ENCODE results near the gene PPP1R8.
A peak's percentile ranks its signal among the peaks of the same experiment; 100 is the strongest.
"Not testable (repeated sequence)": the region's sequence is repeated elsewhere in the genome, so short reads cannot be mapped to it uniquely, and the experiment has no call there.

The PPP1R8 gene

DNA sequence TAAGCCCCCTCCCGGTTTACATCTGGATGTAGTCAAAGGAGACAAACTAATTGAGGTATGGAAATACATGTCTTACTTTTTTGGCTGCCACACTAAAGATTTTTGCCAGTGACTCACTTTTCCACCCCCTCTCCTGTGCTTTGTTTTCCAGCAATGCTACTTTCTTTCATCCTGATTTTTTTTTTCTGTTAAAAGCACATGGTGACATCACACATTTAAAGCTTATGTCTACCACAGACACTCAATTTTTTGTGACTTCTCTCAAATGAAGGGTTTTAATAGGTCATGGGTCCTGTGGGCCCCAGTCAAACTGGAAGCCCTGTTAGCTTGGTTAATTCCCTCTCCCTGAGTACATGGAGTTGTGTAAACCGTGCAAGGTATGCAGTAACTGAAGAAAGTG is 2.2 kb downstream of the PPP1R8 start:
- DNase-seq, result no peak
- ATAC-seq, result no peak

DNA sequence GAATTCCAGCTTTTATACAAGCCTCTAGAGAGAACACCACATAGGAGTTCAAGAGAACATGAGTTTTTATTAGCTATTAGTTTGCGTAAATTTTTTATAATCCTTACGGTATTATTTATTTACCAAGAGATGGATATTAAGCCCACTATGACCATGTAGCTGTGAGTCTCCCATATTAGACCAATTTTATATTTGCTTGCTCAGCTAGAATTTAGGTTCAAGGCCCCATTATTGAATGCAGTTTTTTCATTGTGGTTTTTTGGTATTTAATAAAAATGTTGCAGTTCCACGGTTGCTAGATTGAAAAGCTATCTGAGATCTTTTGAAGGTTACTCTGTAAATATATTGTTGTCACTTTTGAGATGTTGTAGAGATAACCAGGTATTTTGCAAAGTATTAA is 2.9 kb downstream of the PPP1R8 start:
- no peak for DNase-seq
- no peak for ATAC-seq

DNA sequence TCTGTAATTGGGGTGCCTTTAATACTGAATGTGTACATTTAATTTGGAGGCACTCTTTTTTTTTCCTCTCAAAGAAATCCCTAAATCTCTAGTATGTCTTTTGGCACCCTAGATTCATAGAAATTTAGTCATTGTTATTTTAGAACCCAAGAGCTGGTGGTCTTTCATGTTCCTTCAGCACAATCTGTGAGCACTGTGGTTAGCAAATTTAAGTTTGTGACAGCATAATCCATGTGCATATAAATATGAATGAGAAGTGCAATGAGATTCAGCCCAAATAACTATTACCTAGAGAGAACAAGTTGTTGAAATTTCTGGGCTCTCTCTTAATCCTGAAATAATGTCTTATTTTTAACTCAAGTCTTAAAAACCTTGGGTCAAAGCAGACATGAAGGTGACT is 4.5 kb downstream of the PPP1R8 start:
- no peak for ATAC-seq
- DNase-seq, result no peak

DNA sequence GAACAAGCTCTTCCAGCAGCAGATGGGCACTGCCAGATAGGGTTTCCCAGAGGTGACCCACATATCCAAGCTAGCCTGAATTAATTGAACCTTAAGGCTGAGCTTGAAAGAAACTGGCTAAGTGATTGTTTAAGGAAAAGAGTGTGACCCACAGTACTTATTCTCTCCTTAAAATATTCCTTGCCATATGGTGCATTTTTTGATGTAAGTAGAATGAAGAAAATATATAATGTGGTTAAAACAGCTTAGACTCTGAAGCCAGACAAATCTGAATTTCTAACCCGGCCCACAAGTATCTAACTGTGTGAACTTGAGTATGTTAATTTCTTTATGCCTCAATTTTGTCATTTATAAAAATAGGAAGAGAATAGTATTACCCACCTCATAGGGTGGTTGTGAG is 4.9 kb downstream of the PPP1R8 start:
- no peak for DNase-seq

DNA sequence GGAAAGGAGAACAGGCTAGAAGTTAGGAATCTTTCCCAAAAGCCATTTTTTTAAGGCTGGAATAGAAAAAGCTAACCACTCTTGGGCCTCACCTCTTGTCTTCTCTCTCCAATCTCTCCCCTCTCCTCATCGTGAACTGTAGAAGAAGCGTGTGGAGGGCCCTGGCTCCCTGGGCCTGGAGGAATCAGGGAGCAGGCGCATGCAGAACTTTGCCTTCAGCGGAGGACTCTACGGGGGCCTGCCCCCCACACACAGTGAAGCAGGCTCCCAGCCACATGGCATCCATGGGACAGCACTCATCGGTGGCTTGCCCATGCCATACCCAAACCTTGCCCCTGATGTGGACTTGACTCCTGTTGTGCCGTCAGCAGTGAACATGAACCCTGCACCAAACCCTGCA is 19.4 kb downstream of the PPP1R8 start:
- no peak for ATAC-seq
- DNase-seq, result no peak

More for the DNA sequence above, 4.9 kb downstream of the PPP1R8 start:
- no peak for ATAC-seq

DNA sequence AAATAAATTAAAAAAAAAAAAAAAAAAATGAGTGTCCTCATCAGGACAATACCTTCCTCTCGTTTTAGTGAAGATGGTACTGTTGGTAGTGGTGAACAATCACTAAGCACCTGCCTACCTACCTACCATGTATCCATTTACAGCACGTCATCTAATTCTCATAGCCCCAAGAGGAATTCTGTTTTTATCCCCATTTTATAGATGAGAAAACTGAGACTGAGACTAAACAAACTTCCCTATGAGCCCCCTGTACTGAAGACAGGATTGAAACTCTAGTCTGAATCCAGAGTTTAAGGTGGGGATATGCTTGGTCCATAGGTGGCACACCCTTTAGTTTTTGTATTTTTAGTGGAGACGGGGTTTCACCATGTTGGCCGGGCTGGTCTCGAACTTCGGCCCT is 24.5 kb downstream of the PPP1R8 start:
- DNase-seq, result no peak

DNA sequence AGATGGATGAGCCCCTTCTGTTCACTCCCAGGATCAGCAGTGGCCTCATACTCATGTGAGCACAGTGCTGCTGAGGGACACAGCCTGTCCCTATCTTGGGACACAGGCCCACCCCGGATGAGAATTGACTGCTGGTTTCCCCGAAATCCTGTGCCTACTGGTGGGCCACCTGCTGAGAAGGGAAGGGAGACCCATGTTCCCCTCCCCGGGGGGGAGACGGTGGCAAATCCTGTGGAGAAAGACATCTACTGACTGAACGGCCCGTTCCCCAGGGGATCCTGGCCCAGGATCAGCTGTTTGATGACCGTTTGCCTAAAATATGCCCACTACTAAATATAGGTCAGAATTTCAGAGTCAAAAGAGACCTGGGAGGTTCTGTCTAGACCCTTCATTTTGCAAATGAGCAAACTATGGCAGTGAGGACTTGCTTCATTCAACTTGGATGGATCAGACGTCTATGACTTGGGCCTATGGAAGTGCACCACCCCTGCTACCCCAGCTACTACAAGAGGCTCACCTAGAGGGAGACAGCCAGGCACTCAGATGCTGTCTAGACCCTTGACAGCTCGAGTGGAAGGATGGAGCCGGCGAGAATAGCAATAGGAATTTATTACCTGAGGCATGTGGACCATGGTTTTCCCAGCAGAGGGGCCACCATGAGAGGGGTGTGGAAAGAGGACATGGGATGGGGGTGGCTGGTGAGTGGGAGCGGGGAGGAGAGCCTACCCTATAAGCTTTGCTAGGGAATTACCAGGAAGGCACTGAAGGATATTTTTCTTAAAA is 26.2 kb downstream of the PPP1R8 start:
- DNase-seq (no peak), ATAC-seq (no peak)

More for the DNA sequence above, 24.5 kb downstream of the PPP1R8 start:
- no peak for ATAC-seq

DNA sequence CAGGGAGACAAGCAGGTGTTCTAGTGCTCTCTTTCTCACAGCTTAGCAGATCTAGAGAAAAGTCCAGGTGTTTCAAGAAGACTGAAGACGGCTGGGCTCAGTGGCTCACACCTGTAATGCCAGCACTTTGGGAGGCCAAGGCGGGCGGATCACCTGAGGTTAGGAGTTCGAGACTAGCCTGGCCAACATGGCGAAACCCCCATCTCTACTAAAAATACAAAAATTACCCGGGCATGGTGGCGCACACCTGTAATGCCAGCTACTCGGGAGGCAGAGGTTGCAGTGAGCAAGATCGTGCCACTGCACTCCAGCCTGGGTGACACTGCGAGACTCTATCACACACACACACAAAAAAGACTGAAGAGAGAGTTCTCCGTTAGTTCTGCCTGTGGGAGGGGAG is 27.0 kb downstream of the PPP1R8 start:
- DNase-seq, ATAC-seq: not testable (repeated sequence)

DNA sequence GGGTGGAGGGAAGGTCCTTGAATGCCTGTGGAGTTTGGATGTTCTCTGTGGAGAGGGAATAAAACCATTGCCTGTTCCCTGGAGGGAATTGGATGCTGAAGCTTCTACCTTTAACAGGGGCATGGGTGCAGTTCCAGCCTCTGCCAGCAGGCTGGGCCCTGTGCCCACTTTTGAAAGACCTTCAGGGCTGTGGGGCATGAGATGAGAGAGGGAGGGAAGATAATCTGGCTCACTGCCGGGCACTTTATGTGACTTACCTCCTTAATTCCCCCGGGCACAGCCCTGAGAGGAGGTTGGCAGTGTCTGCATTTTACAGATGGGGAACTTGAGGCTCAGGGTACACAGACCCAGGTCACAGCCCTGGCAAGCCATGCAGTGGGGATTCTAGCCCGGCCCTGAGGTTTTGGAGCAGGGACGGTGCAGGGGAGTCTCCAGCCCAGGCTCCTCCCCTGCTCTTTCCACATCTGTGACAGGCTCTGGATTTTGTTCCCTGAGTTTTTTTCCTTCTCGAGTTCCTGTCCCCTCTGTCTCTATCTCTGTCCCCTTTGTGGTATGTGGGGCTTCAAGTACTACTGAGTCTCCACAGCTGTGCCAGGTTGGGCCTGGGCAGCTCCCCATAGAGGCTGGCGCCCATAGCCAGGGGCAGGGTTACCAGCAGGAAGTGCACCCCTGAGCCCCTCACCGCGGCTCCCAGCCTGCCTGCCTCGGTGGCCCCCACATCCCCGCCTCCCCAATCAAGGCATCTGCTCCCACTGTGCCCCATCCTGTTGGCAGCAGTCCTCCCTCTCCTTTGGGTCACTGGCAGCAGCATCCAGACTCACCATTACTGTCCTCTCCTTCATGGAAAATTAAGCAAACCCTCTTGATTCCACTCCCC is 27.7 kb downstream of the PPP1R8 start:
- DNase-seq (peak; percentile 86), ATAC-seq (peak; percentile 90)

DNA sequence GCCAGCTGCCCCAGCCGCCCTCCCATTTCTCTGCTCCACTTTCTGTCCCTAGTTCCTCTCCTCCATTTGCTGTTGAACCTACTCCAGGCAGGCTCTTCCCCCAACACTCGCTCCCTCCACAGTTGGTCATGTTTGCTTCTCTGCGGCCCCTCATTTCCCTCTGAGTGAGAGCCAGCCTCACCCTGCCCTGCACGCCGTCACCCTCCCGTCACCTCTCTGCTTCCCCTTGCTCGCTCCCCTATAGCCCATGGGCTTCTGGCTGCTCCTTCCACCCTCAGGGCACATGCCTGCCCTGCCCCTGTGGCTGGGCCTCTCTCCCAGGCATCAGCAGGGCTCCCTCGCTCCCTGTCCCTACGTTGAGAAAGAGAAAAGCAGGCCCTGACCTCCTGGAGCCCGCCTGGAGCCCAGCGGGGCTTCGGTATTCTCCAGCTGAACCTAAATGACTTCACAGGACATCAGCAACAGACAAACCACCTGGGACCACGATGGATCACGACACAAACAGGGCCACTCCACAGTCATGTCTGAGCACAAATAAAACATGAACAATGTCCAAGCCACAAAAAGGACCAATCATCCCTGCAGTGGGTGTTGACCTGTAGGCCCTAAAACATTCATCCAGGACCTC is 28.5 kb downstream of the PPP1R8 start:
- DNase-seq (no peak), ATAC-seq (no peak)

DNA sequence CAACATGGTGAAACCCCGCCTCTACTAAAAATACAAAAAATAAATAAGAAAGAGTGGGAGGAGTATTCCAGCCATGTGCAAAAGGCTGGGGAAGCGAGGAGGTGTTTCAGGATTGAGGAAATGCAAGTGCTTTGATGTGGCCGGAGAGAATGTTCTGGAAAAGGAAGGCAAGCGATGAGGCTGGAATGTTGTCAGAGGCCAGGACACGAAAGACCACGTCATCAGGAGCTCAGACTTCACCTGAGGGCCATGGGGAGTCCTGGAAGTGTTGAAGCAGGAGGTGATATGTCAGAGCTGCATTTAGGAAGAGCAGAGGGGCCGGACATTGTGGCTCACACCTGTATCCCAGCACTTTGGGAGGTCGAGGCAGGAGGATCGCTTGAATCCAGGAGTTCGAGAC is 30.9 kb downstream of the PPP1R8 start:
- ATAC-seq (no peak), DNase-seq (no peak)

DNA sequence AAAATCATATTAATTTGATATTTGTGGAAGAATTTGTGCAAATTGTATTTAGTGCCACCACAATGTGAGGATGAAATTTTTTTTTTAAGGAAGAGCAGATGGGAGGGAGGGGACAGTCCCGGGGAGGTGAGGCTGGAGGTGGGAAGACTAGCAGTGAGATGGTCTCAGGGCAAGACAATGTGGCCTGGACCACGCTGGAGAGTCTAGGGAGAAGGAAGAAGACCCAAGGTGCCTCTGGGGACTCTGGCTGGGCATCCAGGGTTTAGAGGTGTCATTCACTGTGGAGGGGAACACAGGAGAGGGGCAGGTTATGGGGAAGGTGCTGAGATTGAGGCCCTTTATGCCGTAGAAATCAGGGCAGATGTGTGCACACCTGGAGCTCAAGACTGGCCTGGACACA is 31.4 kb downstream of the PPP1R8 start:
- DNase-seq (no peak), ATAC-seq (no peak)

DNA sequence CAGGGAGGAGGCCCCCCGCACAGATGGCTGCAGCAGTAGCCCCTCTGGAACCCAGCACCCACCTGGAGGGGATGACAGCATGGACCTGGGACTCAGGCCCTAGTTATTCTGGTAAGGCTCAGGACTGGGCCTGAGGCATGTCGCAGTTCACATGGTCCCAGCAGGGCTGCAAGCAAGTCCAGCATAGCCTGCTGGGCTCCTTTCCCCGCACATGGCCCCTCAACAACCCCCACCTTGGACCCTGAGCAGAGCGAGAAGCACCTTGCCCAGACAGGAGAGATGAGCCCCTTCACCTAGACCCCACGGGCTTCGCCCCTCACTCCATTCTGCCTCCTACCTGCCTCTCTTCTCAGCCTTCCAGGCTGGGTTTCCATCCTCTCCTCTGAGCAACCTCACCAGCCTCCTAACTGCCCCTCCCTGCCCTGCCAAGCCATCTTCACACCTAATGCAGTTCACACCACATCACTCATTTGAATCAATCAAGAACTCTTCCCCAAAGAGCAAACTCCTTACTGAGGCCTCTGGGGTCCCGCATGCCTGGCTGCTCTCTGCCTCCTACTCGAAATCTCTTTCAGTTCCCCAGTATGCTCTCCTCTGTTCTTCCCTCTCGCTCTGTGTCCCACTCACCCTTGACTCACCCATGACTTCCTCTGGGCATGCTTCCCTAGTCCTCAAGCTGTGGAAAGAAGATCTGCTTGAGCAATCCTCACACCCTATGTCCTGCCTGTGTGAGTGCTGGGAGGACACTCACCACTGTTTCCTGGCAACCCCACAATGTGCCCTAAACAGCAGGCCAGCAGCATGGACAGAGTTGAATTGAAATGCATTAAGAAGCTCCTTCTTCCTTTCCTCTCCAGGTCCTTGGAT is 32.3 kb downstream of the PPP1R8 start:
- ATAC-seq (peak; percentile 56), DNase-seq (peak; percentile 19)

DNA sequence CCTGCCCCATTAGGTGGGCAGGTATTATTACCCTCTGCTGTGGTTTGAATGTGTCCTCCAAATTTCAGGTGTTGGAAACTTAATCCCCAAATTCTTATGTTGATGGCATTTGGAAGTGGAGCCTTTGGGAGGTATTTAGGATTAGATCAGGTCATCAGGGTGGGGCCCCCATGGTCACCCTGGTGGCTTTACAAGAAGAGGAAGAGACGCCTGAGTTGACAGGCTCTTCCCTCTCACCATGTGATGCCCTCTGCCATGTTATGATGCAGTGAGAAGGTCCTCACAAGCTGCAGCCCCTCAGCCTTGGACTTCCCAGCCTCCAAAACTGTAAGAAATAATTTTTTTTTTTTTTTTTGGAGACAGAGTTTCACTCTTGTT is 32.9 kb downstream of the PPP1R8 start:
- peak; percentile 6 for DNase-seq
- no peak for ATAC-seq

DNA sequence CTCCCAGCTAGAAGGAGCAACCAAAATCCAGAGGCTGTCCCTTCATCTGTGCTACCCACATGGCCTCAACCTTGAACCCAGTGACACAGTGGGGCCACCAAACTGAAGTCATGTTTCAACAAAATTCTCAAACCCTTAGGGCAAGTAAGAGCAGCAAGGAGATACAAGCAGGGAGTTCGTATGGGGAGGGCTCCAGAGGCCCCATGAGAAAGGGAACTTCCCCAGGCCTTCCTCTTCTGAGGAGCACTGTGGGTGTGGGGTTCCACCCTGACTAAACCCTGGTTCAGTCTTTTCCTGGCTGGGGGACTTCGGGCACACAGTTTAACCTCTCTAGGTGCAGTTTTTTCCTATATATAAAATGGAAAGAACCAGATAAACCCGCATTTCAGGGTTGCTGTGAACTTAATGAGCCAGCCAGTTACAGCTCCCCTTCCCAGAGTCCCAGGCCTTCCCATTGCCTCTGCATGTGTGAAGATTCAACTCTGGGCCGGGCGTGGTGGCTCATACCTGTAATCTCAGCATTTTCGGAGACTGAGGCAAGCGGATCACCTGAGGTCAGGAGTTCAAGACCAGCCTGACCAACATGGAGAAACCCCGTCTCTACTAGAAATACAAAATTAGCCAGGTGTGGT is 33.8 kb downstream of the PPP1R8 start:
- peak; percentile 55 for DNase-seq
- ATAC-seq, result peak; percentile 68

DNA sequence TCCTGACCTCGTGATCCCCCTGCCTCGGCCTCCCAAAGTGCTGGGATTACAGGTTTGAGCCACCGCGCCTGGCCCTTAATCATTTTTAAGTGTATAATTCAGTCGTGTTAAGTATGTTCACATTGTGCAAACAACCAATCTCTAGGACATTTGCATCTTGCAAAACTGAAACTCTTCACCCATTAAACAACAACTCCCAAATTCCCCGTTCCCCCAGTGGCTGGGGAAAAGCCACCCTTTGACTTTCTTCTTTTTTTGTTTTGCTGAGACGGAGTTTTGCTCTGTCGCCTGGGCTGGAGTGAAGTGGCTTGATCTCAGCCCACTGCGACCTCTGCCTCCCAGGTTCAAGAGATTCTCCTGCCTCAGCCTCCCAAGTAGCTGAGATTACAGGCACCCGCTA is 35.2 kb downstream of the PPP1R8 start:
- ATAC-seq (no peak), DNase-seq (no peak)

DNA sequence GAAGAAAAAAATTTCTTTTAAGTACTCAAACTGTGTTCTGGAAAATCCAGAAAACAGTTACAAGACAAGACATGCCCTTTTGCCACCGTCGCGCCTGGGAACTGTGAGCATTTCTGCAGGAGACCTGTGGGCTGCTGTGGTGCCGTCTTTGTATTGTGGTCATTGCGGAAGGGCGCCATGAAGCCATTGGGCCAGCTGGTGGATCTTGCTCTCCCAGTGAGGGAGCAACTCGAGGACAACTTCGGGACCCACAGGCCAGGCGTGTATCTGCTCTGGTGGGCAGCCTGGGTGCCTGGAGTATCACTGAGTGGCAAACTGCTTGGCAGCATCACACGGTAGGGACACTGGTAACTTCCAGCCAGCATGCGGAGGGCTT is 38.0 kb downstream of the PPP1R8 start:
- ATAC-seq (no peak), DNase-seq (peak; percentile 26)

DNA sequence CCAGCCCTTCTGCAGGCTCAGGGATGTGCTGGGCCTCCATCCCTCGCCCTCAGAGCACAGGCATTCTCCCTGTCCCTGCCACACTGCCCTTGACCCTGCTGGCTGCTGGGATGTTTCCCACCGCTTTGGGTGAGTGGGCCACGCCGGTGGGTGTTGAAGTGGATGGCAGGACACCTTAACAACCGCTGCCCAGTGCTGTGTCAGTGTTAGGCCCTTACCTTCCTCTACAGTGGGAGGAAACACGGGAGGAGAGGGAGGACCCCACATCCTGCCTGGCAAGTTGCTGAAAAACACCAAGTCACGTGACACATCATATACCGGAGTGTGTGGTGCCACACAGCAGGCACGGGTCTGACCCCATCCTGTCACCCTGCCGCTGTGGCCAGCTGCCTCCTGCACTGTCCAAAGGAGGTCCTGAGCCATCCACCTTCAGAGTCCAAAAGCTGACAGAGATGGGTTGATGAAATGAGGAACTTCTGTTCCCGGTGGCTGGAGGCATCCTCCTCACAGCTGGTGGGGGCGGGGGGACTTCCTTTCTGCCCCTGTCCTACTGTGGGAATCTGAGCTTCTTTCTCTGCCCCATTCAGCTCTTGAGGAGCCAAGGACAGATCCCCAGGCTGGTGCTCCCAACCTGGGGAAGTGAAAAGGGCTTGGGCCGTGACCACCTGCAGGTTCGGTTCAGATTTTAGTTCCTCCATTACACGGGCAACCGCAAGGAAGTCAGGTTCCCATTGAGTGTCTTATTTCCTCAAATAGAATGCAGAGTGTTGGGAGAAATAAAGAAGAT is 38.5 kb downstream of the PPP1R8 start:
- ATAC-seq (peak; percentile 49), DNase-seq (peak; percentile 66)

DNA sequence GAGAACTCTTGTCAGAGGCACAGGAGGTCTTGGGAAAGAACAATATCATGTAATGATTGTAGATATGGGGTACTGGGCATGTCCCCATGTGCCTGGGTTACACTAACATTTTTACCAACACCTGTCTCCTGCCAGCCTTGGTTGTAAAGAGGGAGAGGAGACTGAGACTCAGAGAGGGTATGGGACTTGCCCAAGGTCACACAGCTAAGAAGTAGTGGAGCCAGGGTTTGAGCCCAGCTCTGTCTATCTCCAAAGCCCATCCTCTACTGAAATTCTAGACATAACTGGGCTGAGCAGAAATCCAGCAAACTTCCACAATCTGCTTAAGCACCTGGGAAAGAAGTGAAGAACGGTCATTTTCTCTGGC is 39.1 kb downstream of the PPP1R8 start:
- peak; percentile 9 for DNase-seq
- no peak for ATAC-seq

DNA sequence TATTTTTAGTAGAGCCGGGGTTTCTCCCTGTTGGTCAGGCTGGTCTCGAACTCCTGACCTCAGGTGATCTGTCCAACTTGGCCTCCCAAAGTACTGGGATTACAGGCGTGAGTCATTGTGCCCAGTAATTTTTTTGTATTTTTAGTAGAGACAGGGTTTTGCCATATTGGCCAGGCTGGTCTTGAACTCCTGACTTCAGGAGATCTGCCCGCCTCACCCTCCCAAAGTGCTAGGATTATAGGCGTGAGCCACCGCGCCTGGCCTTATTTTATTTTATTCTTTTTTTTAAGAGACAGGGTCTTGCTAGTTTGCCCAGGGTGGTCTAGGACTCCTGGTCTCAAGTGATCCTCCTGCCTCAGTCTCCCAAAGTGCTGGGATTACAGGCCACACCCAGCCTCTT is 40.5 kb downstream of the PPP1R8 start:
- not testable (repeated sequence) for ATAC-seq, DNase-seq

All from stimulated activated naive CD8-positive, alpha-beta T cell treated with anti-CD3 and anti-CD28 coated beads, Interleukin-15, Interleukin-2, amounts not matched to agents 100 U/mL and 50 U/mL, for 24 hours (primary cell).